Prostate gland (tissue), 2 donors: Measurements from ENCODE around the gene OR51A4. TPM values are rescaled to one million over a fixed set of nuclear protein-coding genes. Genes with fewer than 3 reads are reported as not detected.

Experiments
- DNase-seq: peaks from one replicate; pipeline ENCODE4 v3.0.0-alpha.2; 2019; ENCODE audit warnings: low spot score
- H3K27ac ChIP-seq, 2 donors: fragments of 200-600 bp; sonication (generic); 2 replicates each; pipeline ENCODE4 v1.5.1; 2017 to 2019
- H3K27me3 ChIP-seq: fragments of 200-600 bp; sonication (generic); replicated peaks from 2 replicates; pipeline ENCODE4 v1.5.1; 2019; ENCODE audit not compliant: insufficient read depth
- H3K36me3 ChIP-seq, 2 donors: fragments of 200-600 bp; sonication (generic); 1 replicate in 1 of 2; 2 replicates in 1 of 2; pipeline versions ENCODE4 v1.5.1 to v1.8.1; 2017 to 2019
- H3K4me1 ChIP-seq: fragments of 200-600 bp; sonication (generic); replicated peaks from 2 replicates; pipeline ENCODE4 v1.5.1; 2019
- H3K4me3 ChIP-seq, 2 donors: fragments of 200-600 bp; sonication (generic); 2 replicates each; pipeline ENCODE4 v1.5.1; 2017 to 2019
- H3K9me3 ChIP-seq: fragments of 200-600 bp; sonication (generic); 2 replicates; pipeline ENCODE4 v1.5.1; 2017
- POLR2A ChIP-seq: fragments of 450-650 bp; IDR thresholded peaks from one replicate; pipeline ENCODE4 v1.6.1; 2016; ENCODE audit warnings: antibody characterized with exemption, mild to moderate bottlenecking
- POLR2AphosphoS5 ChIP-seq: sonication (generic); formaldehyde crosslinking; IDR thresholded peaks from one replicate; pipeline ENCODE4 v1.6.1; 2017; ENCODE audit warnings: antibody characterized with exemption
- WGBS: methylation state at CpG from one replicate; pipeline ENCODE4 v1.1.5; 2018; 5-methylcytosine and 5-hydroxymethylcytosine counted together
- intact Hi-C: fragments of 100-400 bp; cut with DNase I; formaldehyde crosslinking; loops from one replicate; pipeline ENCODE4 v1.14.2; 2022
- total RNA-seq, 2 donors: library from RNA; depleted of rRNA; stranded (reverse); fragments of >200 nt; gene quantifications; one replicate each; pipeline ENCODE4 v1.1.0, GENCODE V29; 2016
- TF ChIP-seq, protein P1 (sequence below), 4 experiments: fragments of 200-600 bp in 2 of 4; fragments of 450-650 bp in 2 of 4; sonication (generic) in 2 of 4; IDR thresholded peaks; 1 replicate in 3 of 4; 2 replicates in 1 of 4; pipeline ENCODE4 v1.5.1; 2016 to 2019; ENCODE audit warnings: antibody characterized with exemption in 4 of 4, mild to moderate bottlenecking in 2 of 4, moderate library complexity in 2 of 4

The OR51A4 gene
- total RNA-seq, 2 donors from 2014 or later: not detected

- WGBS: 62% methylated on average over 1 of the region's 1 CpG
- H3K36me3 ChIP-seq: no peaks in the 10 kb centered on the region
- intact Hi-C loops: no loop called here
- H3K27ac ChIP-seq: no peak overlapping the region
- H3K4me3 ChIP-seq: no peak overlapping the region
- no peaks in the 10 kb centered on the region for H3K27me3 ChIP-seq
- no peaks in the 10 kb centered on the region for H3K4me1 ChIP-seq
- H3K9me3 ChIP-seq: no peaks in the 10 kb centered on the region
- TF ChIP-seq POLR2AphosphoS5 (no peak), POLR2A (no peak)
- TF ChIP-seq, protein P1, sequence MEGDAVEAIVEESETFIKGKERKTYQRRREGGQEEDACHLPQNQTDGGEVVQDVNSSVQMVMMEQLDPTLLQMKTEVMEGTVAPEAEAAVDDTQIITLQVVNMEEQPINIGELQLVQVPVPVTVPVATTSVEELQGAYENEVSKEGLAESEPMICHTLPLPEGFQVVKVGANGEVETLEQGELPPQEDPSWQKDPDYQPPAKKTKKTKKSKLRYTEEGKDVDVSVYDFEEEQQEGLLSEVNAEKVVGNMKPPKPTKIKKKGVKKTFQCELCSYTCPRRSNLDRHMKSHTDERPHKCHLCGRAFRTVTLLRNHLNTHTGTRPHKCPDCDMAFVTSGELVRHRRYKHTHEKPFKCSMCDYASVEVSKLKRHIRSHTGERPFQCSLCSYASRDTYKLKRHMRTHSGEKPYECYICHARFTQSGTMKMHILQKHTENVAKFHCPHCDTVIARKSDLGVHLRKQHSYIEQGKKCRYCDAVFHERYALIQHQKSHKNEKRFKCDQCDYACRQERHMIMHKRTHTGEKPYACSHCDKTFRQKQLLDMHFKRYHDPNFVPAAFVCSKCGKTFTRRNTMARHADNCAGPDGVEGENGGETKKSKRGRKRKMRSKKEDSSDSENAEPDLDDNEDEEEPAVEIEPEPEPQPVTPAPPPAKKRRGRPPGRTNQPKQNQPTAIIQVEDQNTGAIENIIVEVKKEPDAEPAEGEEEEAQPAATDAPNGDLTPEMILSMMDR (IDR thresholded peaks at IDR 0.05): no peak
- DNase-seq: no peak
These were observed 25.6 kb downstream of the OR51A4 start for GRCh38 chr11:4921796-4922195.

GRCh38 chr11:4919250-4919649 lies 28.2 kb downstream of the OR51A4 start, which contains the start of gene OR51G2:
Gene OR51G2 (minus strand): TSS chr11:4919350. CDS start chr11:4915663, 3,687 bp downstream.
- WGBS: 96% methylated on average over 4 of the region's 4 CpGs

GRCh38 chr11:4916581-4916980 lies 30.8 kb downstream of the OR51A4 start:
- intact Hi-C loops: no loop called here
- TF ChIP-seq, protein P1 (IDR thresholded peaks at IDR 0.05): no peak
- TF ChIP-seq POLR2A: no peak
- no peak for TF ChIP-seq POLR2AphosphoS5
- DNase-seq: no peak
- no peaks in the 10 kb centered on the region for H3K4me1 ChIP-seq
- H3K4me3 ChIP-seq: no peak overlapping the region
- no peaks in the 10 kb centered on the region for H3K9me3 ChIP-seq
- H3K27ac ChIP-seq: no peak overlapping the region
- no peaks in the 10 kb centered on the region for H3K36me3 ChIP-seq
- H3K27me3 ChIP-seq: no peaks in the 10 kb centered on the region

More at GRCh38 chr11:4919250-4919649, 28.2 kb downstream of the OR51A4 start, which contains the start of gene OR51G2:
- Histone ChIP-seq H3K9me3 (no peaks in the 10 kb centered on the region), H3K27me3 (no peaks in the 10 kb centered on the region), H3K4me1 (no peaks in the 10 kb centered on the region), H3K27ac (no peak within 1 kb of the TSS), H3K4me3 (no peak within 1 kb of the TSS), H3K36me3 (no peaks in the 10 kb centered on the region)
- TF ChIP-seq, protein P1 (IDR thresholded peaks at IDR 0.05): no peak
- TF ChIP-seq POLR2AphosphoS5: no peak
- intact Hi-C loops: no loop called here
- DNase-seq: no peak

DNA sequence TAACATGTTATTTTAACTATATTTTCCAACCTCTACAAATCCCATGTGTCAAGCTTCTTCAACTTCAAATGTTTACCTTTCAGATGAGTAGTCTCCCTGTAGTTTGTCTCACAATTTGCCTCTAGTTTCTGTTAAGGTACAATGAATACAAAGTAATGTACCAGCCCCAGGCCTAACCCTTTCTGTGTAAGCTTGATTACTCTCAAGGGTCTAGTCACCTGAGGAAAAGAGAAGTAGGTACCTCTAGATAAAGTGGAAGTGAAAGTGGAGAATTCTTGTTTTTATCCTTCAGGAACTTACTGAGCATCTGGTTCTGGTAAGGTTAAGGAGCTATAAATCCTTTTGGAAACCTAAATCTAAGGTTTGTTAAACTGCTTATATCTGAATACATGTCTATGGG lies 43.9 kb downstream of the OR51A4 start, which contains the start of gene OR51A7:
Gene OR51A7, plus strand, starts transcription at position 300 of the 400 bp plus-strand sequence. CDS start 3,587 bp downstream, outside the sequence.
- TF ChIP-seq POLR2A (no peak), POLR2AphosphoS5 (no peak)
- TF ChIP-seq, protein P1 (IDR thresholded peaks at IDR 0.05): no peak
- Histone ChIP-seq H3K27me3 (no peaks in the 10 kb centered on the region), H3K4me3 (no peak within 1 kb of the TSS), H3K27ac (no peak within 1 kb of the TSS), H3K4me1 (no peaks in the 10 kb centered on the region), H3K36me3 (no peaks in the 10 kb centered on the region), H3K9me3 (no peaks in the 10 kb centered on the region)
- intact Hi-C loops: no loop called here
- no peak for DNase-seq

Other genes with a start within 250 kb of the OR51A4 start
- 100 to 1,000 TPM in 1 of 2 donors, 10 to 100 TPM in 1; 10.6 to 100 TPM for gene OR51E2, start 249.8 kb downstream of the OR51A4 start, total RNA-seq
- gene MMP26, start 242.8 kb downstream of the OR51A4 start, total RNA-seq: under 1 TPM in 1 of 2 donors, not detected in 1; 0.32 TPM
- not detected for gene OR51F1, start 177.7 kb downstream of the OR51A4 start, total RNA-seq
- gene OR52R1, start 143.2 kb downstream of the OR51A4 start, total RNA-seq: not detected
- not detected for gene OR51F2, start 126.3 kb downstream of the OR51A4 start, total RNA-seq
- gene OR51S1, start 98.4 kb downstream of the OR51A4 start, total RNA-seq: not detected
- not detected for gene OR51T1, start 65.7 kb downstream of the OR51A4 start, total RNA-seq
- not detected for gene OR51A7, start 43.8 kb downstream of the OR51A4 start, total RNA-seq
- gene OR51G2, start 28.3 kb downstream of the OR51A4 start, total RNA-seq: not detected
- not detected for gene OR51G1, start 23.3 kb downstream of the OR51A4 start, total RNA-seq
- gene OR51A2, start 8.1 kb upstream of the OR51A4 start, total RNA-seq: not detected
- not detected for gene OR51L1, start 47.2 kb upstream of the OR51A4 start, total RNA-seq
- not detected for gene OR52J3, start 98.9 kb upstream of the OR51A4 start, total RNA-seq
- not detected for gene OR52E2, start 112.0 kb upstream of the OR51A4 start, total RNA-seq
- gene OR52E1, start 122.0 kb upstream of the OR51A4 start, total RNA-seq: not detected
- gene OR52A5, start 190.8 kb upstream of the OR51A4 start, total RNA-seq: not detected
- gene OR52A1, start 207.2 kb upstream of the OR51A4 start, total RNA-seq: under 1 TPM in 1 of 2 donors, not detected in 1; 0.17 TPM